ENCODE data around the gene RFX2. TPM values are rescaled to one million over a fixed set of nuclear protein-coding genes. Genes with fewer than 3 reads are reported as not detected.

The RFX2 gene
- total RNA-seq, 1 donor from 2014 or later, result 1.2 TPM

- no peak for TF ChIP-seq CTCF (IDR thresholded peaks at IDR 0.05; ENCODE audit: unreplicated experiment)
- Mint-ChIP-seq H3K9me3 (ENCODE audit: unreplicated experiment) (no peaks in the 10 kb centered on the region), H3K27me3 (ENCODE audit: unreplicated experiment) (peaks cover 5% of the 10 kb centered on the region), H3K27ac (ENCODE audit: unreplicated experiment) (no peak overlapping the region), H3K36me3 (ENCODE audit: low read depth, unreplicated experiment) (no peaks in the 10 kb centered on the region), H3K4me1 (ENCODE audit: unreplicated experiment) (no peaks in the 10 kb centered on the region), H3K4me3 (ENCODE audit: unreplicated experiment) (no peak overlapping the region)
- no peak for DNase-seq (ENCODE audit: low spot score)
These were observed 68.3 kb downstream of the RFX2 start for GRCh38 chr19:6041991-6042481.

- no peaks in the 10 kb centered on the region for H3K4me1 Mint-ChIP-seq (ENCODE audit: unreplicated experiment)
- H3K27ac Mint-ChIP-seq (ENCODE audit: unreplicated experiment), result no peak overlapping the region
- DNase-seq (ENCODE audit: low spot score), result no peak
- H3K9me3 Mint-ChIP-seq (ENCODE audit: unreplicated experiment), result no peaks in the 10 kb centered on the region
- peaks cover 5% of the 10 kb centered on the region for H3K27me3 Mint-ChIP-seq (ENCODE audit: unreplicated experiment)
- H3K36me3 Mint-ChIP-seq (ENCODE audit: low read depth, unreplicated experiment), result no peaks in the 10 kb centered on the region
- no peak for TF ChIP-seq CTCF (IDR thresholded peaks at IDR 0.05; ENCODE audit: unreplicated experiment)
- H3K4me3 Mint-ChIP-seq (ENCODE audit: unreplicated experiment), result no peak overlapping the region
These were observed 69.2 kb downstream of the RFX2 start for GRCh38 chr19:6041071-6041470.

- Mint-ChIP-seq H3K4me3 (ENCODE audit: unreplicated experiment) (no peak overlapping the region), H3K27ac (ENCODE audit: unreplicated experiment) (no peak overlapping the region), H3K4me1 (ENCODE audit: unreplicated experiment) (no peaks in the 10 kb centered on the region), H3K27me3 (ENCODE audit: unreplicated experiment) (peaks cover 3% of the 10 kb centered on the region), H3K36me3 (ENCODE audit: low read depth, unreplicated experiment) (no peaks in the 10 kb centered on the region), H3K9me3 (ENCODE audit: unreplicated experiment) (no peaks in the 10 kb centered on the region)
- TF ChIP-seq CTCF (IDR thresholded peaks at IDR 0.05; ENCODE audit: unreplicated experiment), result no peak
- no peak for DNase-seq (ENCODE audit: low spot score)
These were observed 70.6 kb downstream of the RFX2 start for GRCh38 chr19:6039566-6040225.

GRCh38 chr19:6038634-6039405 lies 71.5 kb downstream of the RFX2 start:
- TF ChIP-seq CTCF (IDR thresholded peaks at IDR 0.05; ENCODE audit: unreplicated experiment), result no peak
- H3K4me3 Mint-ChIP-seq (ENCODE audit: unreplicated experiment), result no peak overlapping the region
- no peaks in the 10 kb centered on the region for H3K36me3 Mint-ChIP-seq (ENCODE audit: low read depth, unreplicated experiment)

GRCh38 chr19:6035026-6035425 lies 75.3 kb downstream of the RFX2 start:
- Mint-ChIP-seq H3K36me3 (ENCODE audit: low read depth, unreplicated experiment) (no peaks in the 10 kb centered on the region), H3K27me3 (ENCODE audit: unreplicated experiment) (no peaks in the 10 kb centered on the region), H3K4me3 (ENCODE audit: unreplicated experiment) (no peak overlapping the region), H3K27ac (ENCODE audit: unreplicated experiment) (no peak overlapping the region), H3K9me3 (ENCODE audit: unreplicated experiment) (no peaks in the 10 kb centered on the region), H3K4me1 (ENCODE audit: unreplicated experiment) (no peaks in the 10 kb centered on the region)
- no peak for TF ChIP-seq CTCF (IDR thresholded peaks at IDR 0.05; ENCODE audit: unreplicated experiment)
- DNase-seq (ENCODE audit: low spot score), result no peak

More at GRCh38 chr19:6038634-6039405, 71.5 kb downstream of the RFX2 start:
- Mint-ChIP-seq H3K27me3 (ENCODE audit: unreplicated experiment) (peaks cover 3% of the 10 kb centered on the region), H3K9me3 (ENCODE audit: unreplicated experiment) (no peaks in the 10 kb centered on the region), H3K4me1 (ENCODE audit: unreplicated experiment) (no peaks in the 10 kb centered on the region), H3K27ac (ENCODE audit: unreplicated experiment) (no peak overlapping the region)
- DNase-seq (ENCODE audit: low spot score), result no peak
